ENCODE results near the gene GAPVD1.

DNA sequence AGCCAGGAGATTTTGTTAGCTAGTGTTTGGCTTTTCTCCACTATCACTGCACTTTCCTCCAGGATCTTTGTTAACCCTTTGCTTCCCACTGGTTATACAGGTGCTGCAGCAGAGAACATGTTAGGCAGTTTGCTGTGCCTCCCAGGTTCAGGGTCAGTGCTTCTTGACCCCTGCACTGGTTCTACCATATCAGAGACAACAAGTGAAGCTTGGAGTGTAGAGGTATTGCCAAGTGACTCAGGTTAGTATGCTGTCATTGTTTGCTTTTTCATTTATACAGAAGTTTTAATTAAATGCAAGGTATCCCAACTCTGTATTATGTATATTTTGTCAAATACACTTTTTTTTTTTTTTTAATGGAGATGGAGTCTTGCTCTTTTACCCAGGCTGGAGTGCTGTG is 68.4 kb downstream of the GAPVD1 start:
- no peak for TF ChIP-seq CEBPB (IDR thresholded peaks at IDR 0.05; ENCODE audit: low read depth)
- TF ChIP-seq, protein P1, sequence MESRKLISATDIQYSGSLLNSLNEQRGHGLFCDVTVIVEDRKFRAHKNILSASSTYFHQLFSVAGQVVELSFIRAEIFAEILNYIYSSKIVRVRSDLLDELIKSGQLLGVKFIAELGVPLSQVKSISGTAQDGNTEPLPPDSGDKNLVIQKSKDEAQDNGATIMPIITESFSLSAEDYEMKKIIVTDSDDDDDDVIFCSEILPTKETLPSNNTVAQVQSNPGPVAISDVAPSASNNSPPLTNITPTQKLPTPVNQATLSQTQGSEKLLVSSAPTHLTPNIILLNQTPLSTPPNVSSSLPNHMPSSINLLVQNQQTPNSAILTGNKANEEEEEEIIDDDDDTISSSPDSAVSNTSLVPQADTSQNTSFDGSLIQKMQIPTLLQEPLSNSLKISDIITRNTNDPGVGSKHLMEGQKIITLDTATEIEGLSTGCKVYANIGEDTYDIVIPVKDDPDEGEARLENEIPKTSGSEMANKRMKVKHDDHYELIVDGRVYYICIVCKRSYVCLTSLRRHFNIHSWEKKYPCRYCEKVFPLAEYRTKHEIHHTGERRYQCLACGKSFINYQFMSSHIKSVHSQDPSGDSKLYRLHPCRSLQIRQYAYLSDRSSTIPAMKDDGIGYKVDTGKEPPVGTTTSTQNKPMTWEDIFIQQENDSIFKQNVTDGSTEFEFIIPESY (IDR thresholded peaks at IDR 0.05; ENCODE audit: extremely low read depth, insufficient replicate concordance, low read length) = no peak
- no peak for TF ChIP-seq CTCF (IDR thresholded peaks at IDR 0.05 in 2 of 3, conservative IDR thresholded peaks at IDR 0.05 in 1 of 3; ENCODE audit: borderline replicate concordance in 1 of 3, insufficient read depth in 1 of 3, low read depth in 2 of 3, low read length in 2 of 3)
- no peak for TF ChIP-seq TCF7L2 (IDR thresholded peaks at IDR 0.05; ENCODE audit: borderline replicate concordance, extremely low read depth, insufficient read depth, insufficient read length)
- TF ChIP-seq ZNF274 (IDR thresholded peaks at IDR 0.05; ENCODE audit: low read depth, low read length) = no peak
